ENCODE measurements around the gene DEPDC1B. TPM values are rescaled to one million over a fixed set of nuclear protein-coding genes. Genes with fewer than 3 reads are reported as not detected.

DEPDC1B gene
- total RNA-seq, 3 donors from 2014 or later, result under 0.01 to 1.1 (median 0.29) TPM

GRCh38 chr5:60671899-60672692 lies 27.9 kb downstream of the DEPDC1B start:
- no peak overlapping the region for H3K27ac ChIP-seq
- no peaks in the 10 kb centered on the region for H3K9me3 ChIP-seq
- TF ChIP-seq POLR2AphosphoS5 (IDR thresholded peaks at IDR 0.05) (no peak), CTCF (IDR thresholded peaks at IDR 0.05) (no peak), POLR2A (IDR thresholded peaks at IDR 0.05) (no peak)
- no peak for DNase-seq (ENCODE audit: low spot score in 2 of 2)
- H3K4me3 ChIP-seq, result no peak overlapping the region
- intact Hi-C loops (cut with DNase I; ENCODE audit: low total_unique reads), result no loop called here
- no peaks in the 10 kb centered on the region for H3K4me1 ChIP-seq
- no peaks in the 10 kb centered on the region for H3K27me3 ChIP-seq
- no peaks in the 10 kb centered on the region for H3K36me3 ChIP-seq

DNA sequence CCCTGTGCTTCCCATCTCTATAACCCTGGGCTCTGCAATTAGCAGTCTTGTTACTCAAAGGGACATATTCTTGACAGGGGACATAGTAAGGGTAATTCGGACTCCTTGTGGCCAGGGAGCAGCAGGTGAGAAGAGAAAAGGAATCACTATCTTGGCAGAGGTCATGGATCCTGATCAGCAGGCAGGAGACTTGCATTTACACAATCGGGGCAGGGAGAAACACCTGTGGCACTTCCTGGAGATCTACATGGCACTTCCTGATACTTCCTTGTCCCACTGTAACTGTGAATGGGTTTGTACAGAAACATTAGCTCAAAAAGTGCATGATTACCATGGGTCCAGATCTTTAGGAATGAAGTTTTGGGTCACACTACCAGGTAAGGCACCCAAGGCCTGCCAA lies 29.2 kb downstream of the DEPDC1B start:
- DNase-seq (ENCODE audit: low spot score in 2 of 2), result no peak
- Histone ChIP-seq H3K27ac (no peak overlapping the region), H3K36me3 (no peaks in the 10 kb centered on the region), H3K4me1 (no peaks in the 10 kb centered on the region), H3K4me3 (no peak overlapping the region), H3K9me3 (no peaks in the 10 kb centered on the region), H3K27me3 (no peaks in the 10 kb centered on the region)
- intact Hi-C loops (cut with DNase I; ENCODE audit: low total_unique reads), result no loop called here
- no peak for TF ChIP-seq POLR2A (IDR thresholded peaks at IDR 0.05)
- no peak for TF ChIP-seq CTCF (IDR thresholded peaks at IDR 0.05)
- TF ChIP-seq POLR2AphosphoS5 (IDR thresholded peaks at IDR 0.05), result no peak

GRCh38 chr5:60668686-60669304 lies 31.2 kb downstream of the DEPDC1B start:
- Histone ChIP-seq H3K4me1 (no peaks in the 10 kb centered on the region), H3K4me3 (no peak overlapping the region), H3K27ac (no peak overlapping the region), H3K36me3 (no peaks in the 10 kb centered on the region), H3K27me3 (no peaks in the 10 kb centered on the region), H3K9me3 (no peaks in the 10 kb centered on the region)
- DNase-seq (ENCODE audit: low spot score in 2 of 2), result no peak
- intact Hi-C loops (cut with DNase I; ENCODE audit: low total_unique reads), result no loop called here
- TF ChIP-seq POLR2AphosphoS5 (IDR thresholded peaks at IDR 0.05) (no peak), POLR2A (IDR thresholded peaks at IDR 0.05) (no peak), CTCF (IDR thresholded peaks at IDR 0.05) (peak in 2 of 3 donors; percentile 27 to 29)

DNA sequence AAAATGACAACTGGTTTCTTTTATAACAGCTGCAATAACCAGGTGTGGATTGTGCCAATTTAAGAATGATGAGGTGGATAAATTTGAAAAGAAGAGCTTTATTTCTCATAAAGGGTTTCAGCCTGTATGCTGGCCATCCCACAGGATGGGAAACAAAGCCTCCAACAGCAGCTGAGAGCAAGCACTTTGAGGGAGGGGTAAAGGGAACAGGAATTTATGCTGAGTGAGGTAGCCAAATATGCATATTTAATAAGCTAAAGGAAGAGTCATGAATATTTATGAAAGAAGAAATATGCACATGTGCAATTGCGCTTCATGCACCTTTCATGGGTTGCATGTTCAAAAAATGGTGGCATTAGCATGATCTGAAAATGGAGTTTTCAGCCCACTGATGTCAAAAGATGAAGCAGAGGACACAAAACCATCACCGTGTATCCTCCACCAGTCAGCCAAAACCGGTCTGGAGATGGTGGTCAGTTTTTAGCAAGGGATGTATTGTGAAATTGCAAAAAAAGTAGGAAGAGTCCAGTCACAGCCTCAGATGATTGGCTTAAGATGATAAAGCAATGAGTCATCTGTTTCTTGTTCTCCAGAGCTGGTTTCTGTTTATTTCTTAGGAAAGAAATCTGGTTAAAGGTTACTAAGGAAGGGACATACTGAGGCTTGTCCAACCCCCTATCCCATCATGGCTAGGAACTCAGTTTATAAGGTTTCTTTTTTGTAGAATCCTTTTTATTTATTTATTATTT lies 47.9 kb downstream of the DEPDC1B start:
- no peaks in the 10 kb centered on the region for H3K4me1 ChIP-seq
- intact Hi-C loops (cut with DNase I; ENCODE audit: low total_unique reads), result no loop called here
- TF ChIP-seq CTCF (IDR thresholded peaks at IDR 0.05) (no peak), POLR2A (IDR thresholded peaks at IDR 0.05) (no peak), POLR2AphosphoS5 (IDR thresholded peaks at IDR 0.05) (no peak)
- no peaks in the 10 kb centered on the region for H3K27me3 ChIP-seq
- no peak overlapping the region for H3K4me3 ChIP-seq
- DNase-seq (ENCODE audit: low spot score in 2 of 2), result no peak
- H3K27ac ChIP-seq, result no peak overlapping the region
- H3K9me3 ChIP-seq, result peaks cover 0 to 5% of the 10 kb centered on the region in 2 donors
- no peaks in the 10 kb centered on the region for H3K36me3 ChIP-seq
